ENCODE measurements around the gene MOV10L1. TPM values are rescaled to one million over a fixed set of nuclear protein-coding genes. Genes with fewer than 3 reads are reported as not detected.

The MOV10L1 gene
- total RNA-seq, 4 donors from 2014 or later = 0.25 TPM; not detected in 3

- in situ Hi-C loops (cut with MboI; ENCODE audit: low sequenced_read_pairs in 4 of 4) = no loop called here
- intact Hi-C loops (cut with DNase I; ENCODE audit: low total_unique reads) = no loop called here
- H3K27me3 ChIP-seq = peaks cover 0 to 7% (median 0%) of the 10 kb centered on the region in 3 donors
- no peaks in the 10 kb centered on the region for H3K9me3 ChIP-seq
- ATAC-seq (no peak), DNase-seq (no peak)
- H3K36me3 ChIP-seq = no peaks in the 10 kb centered on the region
- no peak overlapping the region for H3K27ac ChIP-seq
- no peak for TF ChIP-seq CTCF (IDR thresholded peaks at IDR 0.05 in 4 of 5, conservative IDR thresholded peaks at IDR 0.05 in 1 of 5)
- TF ChIP-seq POLR2A (IDR thresholded peaks at IDR 0.05) = no peak
- H3K4me3 ChIP-seq = no peak overlapping the region
- H3K4me1 ChIP-seq = no peaks in the 10 kb centered on the region
These were observed 15.6 kb downstream of the MOV10L1 start for GRCh38 chr22:50105208-50106100.

GRCh38 chr22:50107529-50107928 lies 17.7 kb downstream of the MOV10L1 start:
- TF ChIP-seq POLR2A (IDR thresholded peaks at IDR 0.05) (no peak), CTCF (IDR thresholded peaks at IDR 0.05 in 4 of 5, conservative IDR thresholded peaks at IDR 0.05 in 1 of 5) (no peak)
- Histone ChIP-seq H3K27me3 (peaks cover 0 to 5% (median 4%) of the 10 kb centered on the region in 3 donors), H3K9me3 (no peaks in the 10 kb centered on the region), H3K27ac (no peak overlapping the region), H3K36me3 (no peaks in the 10 kb centered on the region), H3K4me1 (no peaks in the 10 kb centered on the region), H3K4me3 (no peak overlapping the region)
- no peak for ATAC-seq
- intact Hi-C loops (cut with DNase I; ENCODE audit: low total_unique reads) = no loop called here
- no peak for DNase-seq
- in situ Hi-C loops (cut with MboI; ENCODE audit: low sequenced_read_pairs in 4 of 4) = no loop called here

- Histone ChIP-seq H3K36me3 (no peaks in the 10 kb centered on the region), H3K27ac (no peak overlapping the region), H3K4me1 (no peaks in the 10 kb centered on the region), H3K4me3 (no peak overlapping the region), H3K27me3 (peaks cover 11 to 25% (median 13%) of the 10 kb centered on the region in 3 donors), H3K9me3 (no peaks in the 10 kb centered on the region)
- DNase-seq (no peak), ATAC-seq (no peak)
- intact Hi-C loops (cut with DNase I; ENCODE audit: low total_unique reads) = no loop called here
- in situ Hi-C loops (cut with MboI; ENCODE audit: low sequenced_read_pairs in 4 of 4) = no loop called here
- TF ChIP-seq POLR2A (IDR thresholded peaks at IDR 0.05) (no peak), CTCF (IDR thresholded peaks at IDR 0.05 in 4 of 5, conservative IDR thresholded peaks at IDR 0.05 in 1 of 5) (no peak)
These were observed 21.2 kb downstream of the MOV10L1 start for GRCh38 chr22:50111056-50111455.

- intact Hi-C loops (cut with DNase I; ENCODE audit: low total_unique reads) (no loop called here), in situ Hi-C loops (cut with MboI; ENCODE audit: low sequenced_read_pairs in 4 of 4) (no loop called here)
- no peak for DNase-seq
- H3K36me3 ChIP-seq = no peaks in the 10 kb centered on the region
- peaks cover 14 to 26% (median 20%) of the 10 kb centered on the region in 3 donors for H3K27me3 ChIP-seq
- H3K4me3 ChIP-seq = no peak overlapping the region
- no peaks in the 10 kb centered on the region for H3K4me1 ChIP-seq
- no peak for ATAC-seq
- no peaks in the 10 kb centered on the region for H3K9me3 ChIP-seq
- no peak overlapping the region for H3K27ac ChIP-seq
- no peak for TF ChIP-seq CTCF (IDR thresholded peaks at IDR 0.05 in 4 of 5, conservative IDR thresholded peaks at IDR 0.05 in 1 of 5)
- no peak for TF ChIP-seq POLR2A (IDR thresholded peaks at IDR 0.05)
These were observed 22.6 kb downstream of the MOV10L1 start for GRCh38 chr22:50112151-50113118.

All from gastrocnemius medialis (tissue), 4 donors.